Neutrophil (primary cell): ENCODE measurements around the gene MAP3K13.

Experiments used
- H3K27ac ChIP-seq: fragments of 200-600 bp; sonication (generic); 2 replicates; pipeline ENCODE4 v1.5.1; 2016; ENCODE audit warnings: mild to moderate bottlenecking, moderate library complexity
- H3K27me3 ChIP-seq: fragments of 200-600 bp; sonication (generic); 2 replicates; pipeline ENCODE4 v1.6.0; 2016; ENCODE audit warnings: mild to moderate bottlenecking
- H3K36me3 ChIP-seq: fragments of 200-600 bp; sonication (generic); 2 replicates; pipeline ENCODE4 v1.5.1; 2017
- H3K4me1 ChIP-seq, 2 experiments: fragments of 200-600 bp in 1 of 2; sonication (generic) in 1 of 2; 1 replicate in 1 of 2; 2 replicates in 1 of 2; pipeline versions ENCODE4 v1.5.1 to v1.6.1; 2013 to 2016; ENCODE audit warnings: low read depth in 1 of 2, low read length in 1 of 2, mild to moderate bottlenecking in 1 of 2, moderate library complexity in 1 of 2; ENCODE audit not compliant: control insufficient read depth in 1 of 2, insufficient read depth in 1 of 2
- H3K4me3 ChIP-seq, 2 experiments: fragments of 200-600 bp in 1 of 2; sonication (generic) in 1 of 2; 1 replicate in 1 of 2; 2 replicates in 1 of 2; pipeline ENCODE4 v1.5.1; 2013 to 2016; ENCODE audit warnings: low read depth in 1 of 2, low read length in 1 of 2, mild to moderate bottlenecking in 1 of 2, moderate library complexity in 1 of 2
- H3K9me3 ChIP-seq: fragments of 200-600 bp; sonication (generic); 2 replicates; pipeline ENCODE4 v1.5.1; 2016
- TF ChIP-seq, protein P1 (sequence below): fragments of 200-600 bp; sonication (generic); IDR thresholded peaks from 2 replicates; pipeline ENCODE4 v1.5.1; 2016; ENCODE audit warnings: antibody characterized with exemption

Gene MAP3K13

DNA sequence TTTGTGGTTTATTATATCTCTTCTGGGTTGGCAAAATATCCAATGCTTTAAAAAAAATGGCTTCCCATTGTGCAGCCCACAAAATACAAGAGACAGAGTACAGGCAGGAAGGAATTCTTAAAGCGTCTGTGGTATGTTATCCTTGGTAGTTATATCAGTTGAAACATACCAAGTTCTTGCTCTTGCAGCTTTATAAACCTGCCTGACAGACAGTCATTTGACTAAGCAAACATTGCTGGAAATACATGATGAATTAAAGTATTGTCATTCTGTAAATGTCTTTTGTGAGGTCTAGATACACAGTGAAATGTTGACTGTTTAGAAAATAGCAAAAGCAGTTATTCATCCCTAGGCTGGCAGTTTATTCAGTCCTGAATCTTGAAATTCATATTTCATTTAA is 44.8 kb upstream of the MAP3K13 start:
- no peaks in the 10 kb centered on the region for H3K36me3 ChIP-seq
- H3K4me1 ChIP-seq, result peaks cover 24% of the 10 kb centered on the region in 2 experiments
- no peak overlapping the region for H3K27ac ChIP-seq
- no peak overlapping the region for H3K4me3 ChIP-seq
- H3K27me3 ChIP-seq, result no peaks in the 10 kb centered on the region
- TF ChIP-seq, protein P1, sequence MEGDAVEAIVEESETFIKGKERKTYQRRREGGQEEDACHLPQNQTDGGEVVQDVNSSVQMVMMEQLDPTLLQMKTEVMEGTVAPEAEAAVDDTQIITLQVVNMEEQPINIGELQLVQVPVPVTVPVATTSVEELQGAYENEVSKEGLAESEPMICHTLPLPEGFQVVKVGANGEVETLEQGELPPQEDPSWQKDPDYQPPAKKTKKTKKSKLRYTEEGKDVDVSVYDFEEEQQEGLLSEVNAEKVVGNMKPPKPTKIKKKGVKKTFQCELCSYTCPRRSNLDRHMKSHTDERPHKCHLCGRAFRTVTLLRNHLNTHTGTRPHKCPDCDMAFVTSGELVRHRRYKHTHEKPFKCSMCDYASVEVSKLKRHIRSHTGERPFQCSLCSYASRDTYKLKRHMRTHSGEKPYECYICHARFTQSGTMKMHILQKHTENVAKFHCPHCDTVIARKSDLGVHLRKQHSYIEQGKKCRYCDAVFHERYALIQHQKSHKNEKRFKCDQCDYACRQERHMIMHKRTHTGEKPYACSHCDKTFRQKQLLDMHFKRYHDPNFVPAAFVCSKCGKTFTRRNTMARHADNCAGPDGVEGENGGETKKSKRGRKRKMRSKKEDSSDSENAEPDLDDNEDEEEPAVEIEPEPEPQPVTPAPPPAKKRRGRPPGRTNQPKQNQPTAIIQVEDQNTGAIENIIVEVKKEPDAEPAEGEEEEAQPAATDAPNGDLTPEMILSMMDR, result no peak
- no peaks in the 10 kb centered on the region for H3K9me3 ChIP-seq

DNA sequence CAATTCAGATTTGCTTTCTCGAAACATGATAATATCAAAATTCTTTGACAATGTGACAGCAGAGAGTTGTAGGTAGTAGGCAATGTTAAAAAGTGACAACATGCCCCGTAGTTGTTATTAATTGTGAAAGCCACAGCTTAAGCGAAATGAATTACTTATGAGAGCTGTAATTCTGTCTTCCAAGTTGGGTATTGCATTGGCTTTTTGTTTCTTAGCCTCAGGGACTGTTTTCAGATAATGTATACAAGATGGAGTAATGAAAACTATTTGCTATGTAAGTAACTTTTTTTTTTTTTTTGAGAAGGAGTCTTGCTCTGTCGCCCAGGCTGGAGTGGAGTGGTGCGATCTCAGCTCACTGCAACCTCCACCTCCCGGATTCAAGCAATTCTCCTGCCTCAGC is 43.1 kb upstream of the MAP3K13 start:
- Histone ChIP-seq H3K4me1 (peaks cover 24 to 27% of the 10 kb centered on the region in 2 experiments), H3K9me3 (no peaks in the 10 kb centered on the region), H3K27ac (no peak overlapping the region), H3K36me3 (no peaks in the 10 kb centered on the region), H3K4me3 (no peak overlapping the region), H3K27me3 (no peaks in the 10 kb centered on the region)
- TF ChIP-seq, protein P1, result no peak

DNA sequence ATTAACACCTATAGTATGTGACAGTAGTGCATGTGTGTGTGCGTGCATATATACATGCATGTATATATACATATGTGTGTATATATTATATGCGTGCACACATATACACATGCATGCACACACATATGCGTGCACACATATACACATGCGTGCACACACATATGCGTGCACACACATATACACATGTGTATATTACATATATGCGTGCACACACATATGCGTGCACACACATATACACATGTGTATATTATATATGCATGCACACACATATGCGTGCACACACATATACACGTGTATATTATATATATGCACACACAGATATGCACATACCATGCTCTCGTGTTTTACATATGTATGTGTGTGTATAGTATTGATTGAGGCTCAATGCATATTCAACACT is 42.0 kb upstream of the MAP3K13 start:
- TF ChIP-seq, protein P1, result no peak
- no peak overlapping the region for H3K27ac ChIP-seq
- H3K4me3 ChIP-seq, result no peak overlapping the region
- no peaks in the 10 kb centered on the region for H3K9me3 ChIP-seq
- no peaks in the 10 kb centered on the region for H3K36me3 ChIP-seq
- peaks cover 24 to 27% of the 10 kb centered on the region in 2 experiments for H3K4me1 ChIP-seq
- no peaks in the 10 kb centered on the region for H3K27me3 ChIP-seq

DNA sequence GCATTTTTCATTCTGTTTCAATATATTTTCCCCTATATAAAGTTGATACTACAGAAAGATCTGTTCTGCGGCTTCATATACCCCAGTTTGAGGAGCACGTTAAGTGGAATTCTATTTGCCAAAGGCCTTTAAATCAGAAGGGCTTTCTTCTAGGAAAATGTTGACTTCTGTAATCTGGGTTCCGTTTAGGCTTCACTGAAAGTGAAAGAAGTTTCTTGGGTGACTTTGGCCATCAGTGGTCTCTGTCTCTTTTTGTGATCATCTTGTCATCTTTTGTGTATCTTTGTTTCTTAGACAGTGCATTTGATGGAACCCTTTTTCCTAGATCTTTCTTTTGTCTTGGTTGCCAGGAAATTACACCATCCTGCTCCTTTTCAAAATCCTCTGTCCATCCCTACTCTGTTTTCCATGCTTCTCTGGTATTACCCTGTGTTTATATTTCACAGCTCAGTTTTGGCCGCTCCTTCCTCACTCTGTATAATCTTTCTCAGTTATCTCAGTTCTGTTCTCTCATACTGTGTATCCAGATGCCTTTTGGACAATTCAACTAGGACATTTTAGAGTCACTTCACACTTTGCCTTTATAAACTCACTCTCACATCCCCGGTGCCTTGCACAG is 40.7 kb upstream of the MAP3K13 start:
- Histone ChIP-seq H3K9me3 (no peaks in the 10 kb centered on the region), H3K4me3 (no peak overlapping the region), H3K36me3 (no peaks in the 10 kb centered on the region), H3K27ac (no peak overlapping the region), H3K27me3 (no peaks in the 10 kb centered on the region), H3K4me1 (peaks cover 11 to 14% of the 10 kb centered on the region in 2 experiments)
- TF ChIP-seq, protein P1, result no peak

DNA sequence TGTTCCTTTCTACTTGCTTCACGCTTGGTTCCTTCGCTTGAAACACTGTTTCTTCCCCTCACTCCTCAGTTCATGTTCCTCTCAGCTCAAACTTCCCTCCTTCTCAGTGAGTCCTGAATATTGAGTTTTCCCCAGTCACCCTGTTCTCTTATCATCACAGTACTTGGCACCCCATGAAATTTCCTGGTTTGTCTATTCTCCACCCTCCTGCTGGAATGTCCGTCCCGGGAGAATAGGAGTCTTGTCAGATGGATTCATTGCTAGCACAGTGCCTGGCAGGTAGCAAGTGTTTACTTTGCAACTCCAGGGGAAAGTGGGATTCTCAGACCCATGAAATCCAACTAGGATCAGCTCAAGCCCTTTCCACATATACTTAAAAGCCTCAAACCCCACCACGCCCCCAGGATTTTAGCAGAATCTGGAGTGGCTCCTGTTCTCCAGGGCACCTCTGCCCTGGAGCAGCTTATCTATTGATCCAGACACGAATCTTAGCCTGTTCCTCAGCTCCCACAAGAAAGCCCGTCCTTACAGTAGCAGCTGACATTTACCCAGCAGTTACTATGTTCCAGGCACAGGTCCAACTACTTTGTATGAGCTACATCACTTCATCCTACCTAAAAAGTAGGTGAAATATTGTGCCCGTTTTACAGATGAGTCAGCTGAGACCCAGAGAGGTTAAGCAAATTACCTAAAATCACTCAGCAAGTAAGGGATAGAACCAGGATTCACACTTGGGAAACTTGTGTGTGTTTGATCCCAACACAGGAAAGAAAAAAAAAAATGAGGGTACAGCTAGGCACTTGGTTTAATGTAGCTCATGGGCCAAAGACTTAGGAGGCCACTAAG is 36.8 kb upstream of the MAP3K13 start:
- Histone ChIP-seq H3K4me1 (peaks cover 9 to 12% of the 10 kb centered on the region in 2 experiments), H3K9me3 (no peaks in the 10 kb centered on the region), H3K36me3 (no peaks in the 10 kb centered on the region), H3K27ac (no peak overlapping the region), H3K4me3 (no peak overlapping the region), H3K27me3 (no peaks in the 10 kb centered on the region)
- TF ChIP-seq, protein P1, result no peak
